ENCODE measurements around the gene MRPL12.
A peak's percentile ranks its signal among the peaks of the same experiment; 100 is the strongest.
"Not testable (repeated sequence)": the region's sequence is repeated elsewhere in the genome, so short reads cannot be mapped to it uniquely, and the experiment has no call there.

The MRPL12 gene

DNA sequence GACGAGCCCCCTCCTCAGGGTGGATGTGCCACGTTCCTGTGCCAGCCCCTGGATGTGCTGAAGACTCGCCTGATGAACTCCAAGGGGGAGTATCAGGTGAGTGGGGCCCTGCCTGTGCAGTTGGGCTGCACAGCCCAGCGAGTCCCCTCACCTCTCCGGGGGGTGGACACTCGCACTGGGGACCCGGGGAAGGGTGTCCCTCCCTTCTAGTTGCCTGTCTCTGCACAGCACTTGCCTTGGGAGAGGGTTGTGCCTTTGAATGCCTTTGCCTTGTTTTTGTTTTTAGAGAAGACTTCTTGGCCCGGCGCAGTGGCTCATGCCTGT, 14.6 kb downstream of the MRPL12 start:
- no peak for DNase-seq

- DNase-seq = no peak
Measured at GRCh38 chr17:81719410-81720266, 16.5 kb downstream of the MRPL12 start.

GRCh38 chr17:81720267-81721071, 17.3 kb downstream of the MRPL12 start:
- no peak for DNase-seq

DNA sequence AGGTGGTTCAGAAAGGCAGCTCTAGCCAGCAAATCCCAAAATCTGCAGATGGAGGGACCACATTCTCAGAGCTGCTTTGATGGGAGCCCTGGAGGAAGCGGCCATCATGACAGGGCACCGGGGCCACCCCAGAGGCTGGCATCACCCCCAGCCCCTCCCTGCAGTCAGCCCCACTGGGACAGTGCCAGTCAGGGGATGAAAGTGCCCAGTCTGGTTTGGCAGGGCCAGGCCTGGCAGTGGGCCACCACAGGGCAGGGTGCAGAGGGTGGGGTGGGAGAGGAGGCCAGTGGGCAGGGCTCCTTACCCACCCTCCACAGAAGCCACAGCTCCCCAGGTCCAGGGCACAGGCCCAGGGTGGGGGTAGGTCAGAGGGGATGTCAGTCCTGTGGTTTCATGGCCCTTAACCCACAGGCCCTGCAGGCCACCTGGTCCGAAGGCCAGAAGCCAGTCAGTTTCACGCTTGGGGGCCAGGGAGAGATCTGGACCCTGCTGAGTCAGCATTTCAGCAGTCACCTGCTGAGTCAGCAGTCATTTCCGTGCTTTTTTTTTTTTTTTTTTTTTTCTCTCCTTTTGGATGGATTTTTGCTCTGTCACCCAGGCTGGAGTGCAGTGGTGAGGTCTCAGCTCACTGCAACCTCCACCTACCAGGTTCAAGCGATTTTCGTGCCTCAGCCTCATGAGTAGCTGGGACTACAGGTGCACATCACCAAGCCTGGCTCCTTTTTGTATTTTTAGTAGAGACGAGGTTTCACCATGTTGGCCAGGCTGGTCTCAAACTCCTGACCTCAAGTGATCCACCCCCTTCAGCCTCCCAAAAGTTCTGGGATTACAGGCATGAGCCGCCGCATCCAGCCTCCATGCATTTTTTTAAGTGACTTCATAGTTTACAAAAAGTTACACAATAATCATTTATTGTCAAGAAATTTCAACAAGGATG, 19.3 kb downstream of the MRPL12 start:
- DNase-seq = no peak

GRCh38 chr17:81723651-81724209, 20.6 kb downstream of the MRPL12 start:
- DNase-seq = no peak

DNA sequence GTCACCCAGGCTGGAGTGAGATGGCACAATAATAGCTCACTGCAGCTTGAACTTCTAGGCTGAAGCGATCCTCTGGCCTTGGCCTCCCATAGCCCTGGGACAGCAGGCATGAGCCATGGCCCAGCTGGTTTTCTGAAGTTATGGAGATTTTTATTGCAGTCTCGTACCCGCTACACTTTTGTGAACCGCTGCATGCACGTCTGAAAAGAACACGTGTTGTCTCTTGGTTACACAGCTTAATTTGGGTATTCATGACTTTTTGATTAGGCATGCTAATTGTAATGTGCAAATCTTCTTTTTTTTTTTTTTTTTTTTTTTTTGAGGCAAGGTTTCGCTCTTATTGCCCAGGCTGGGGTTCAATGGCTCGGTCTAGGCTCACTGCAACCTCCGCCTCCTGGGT, 22.3 kb downstream of the MRPL12 start:
- no peak for DNase-seq

GRCh38 chr17:81726004-81726403, 22.8 kb downstream of the MRPL12 start:
- DNase-seq = no peak

GRCh38 chr17:81727324-81728031, 24.3 kb downstream of the MRPL12 start:
- no peak for DNase-seq

DNA sequence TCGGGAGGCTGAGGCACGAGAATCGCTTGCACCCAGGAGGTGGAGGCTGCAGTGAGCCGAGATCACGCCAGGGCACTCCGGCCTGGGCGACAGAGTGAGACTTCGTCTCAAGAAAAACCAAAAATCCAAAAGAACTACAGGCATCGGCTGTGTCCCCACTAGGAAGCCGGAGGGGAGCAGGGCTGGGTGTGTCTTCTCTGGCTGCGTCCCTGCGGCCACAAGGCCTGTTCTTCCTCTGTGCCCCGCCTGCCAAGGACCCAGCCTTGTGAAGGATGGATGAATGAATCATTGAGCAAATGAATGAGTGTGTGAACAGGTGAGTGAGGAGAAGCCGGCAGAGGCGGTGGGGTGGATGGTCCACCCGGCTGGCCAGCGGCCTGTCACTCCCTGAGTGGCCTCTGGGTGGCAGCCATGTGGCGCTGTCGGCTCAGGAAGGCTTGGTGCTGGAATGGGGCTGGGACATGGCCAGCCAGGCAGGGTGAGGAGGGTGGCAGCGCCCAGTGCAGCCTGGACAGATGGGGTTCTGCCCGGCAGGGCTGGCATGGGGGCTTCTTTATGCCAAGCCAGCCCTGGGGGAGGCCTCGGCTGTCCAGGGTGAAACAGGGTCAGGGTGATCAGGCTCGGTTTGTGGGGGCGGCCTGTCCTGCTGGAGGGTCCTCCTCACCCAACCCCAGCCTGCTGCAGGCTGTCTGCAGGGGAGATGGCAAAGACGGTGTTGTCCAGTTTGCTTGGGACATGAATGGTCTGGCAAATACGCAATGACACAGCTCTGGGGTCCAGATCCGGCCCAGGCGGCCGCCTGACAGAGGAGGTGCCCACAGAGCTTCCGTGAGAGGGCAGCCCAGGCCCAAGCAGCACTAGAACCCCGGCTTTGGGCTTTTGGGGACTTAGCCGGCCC, 30.6 kb downstream of the MRPL12 start:
- peak; percentile 86 for DNase-seq

- no peak for DNase-seq
Measured at GRCh38 chr17:81734405-81735263, 31.5 kb downstream of the MRPL12 start.

DNA sequence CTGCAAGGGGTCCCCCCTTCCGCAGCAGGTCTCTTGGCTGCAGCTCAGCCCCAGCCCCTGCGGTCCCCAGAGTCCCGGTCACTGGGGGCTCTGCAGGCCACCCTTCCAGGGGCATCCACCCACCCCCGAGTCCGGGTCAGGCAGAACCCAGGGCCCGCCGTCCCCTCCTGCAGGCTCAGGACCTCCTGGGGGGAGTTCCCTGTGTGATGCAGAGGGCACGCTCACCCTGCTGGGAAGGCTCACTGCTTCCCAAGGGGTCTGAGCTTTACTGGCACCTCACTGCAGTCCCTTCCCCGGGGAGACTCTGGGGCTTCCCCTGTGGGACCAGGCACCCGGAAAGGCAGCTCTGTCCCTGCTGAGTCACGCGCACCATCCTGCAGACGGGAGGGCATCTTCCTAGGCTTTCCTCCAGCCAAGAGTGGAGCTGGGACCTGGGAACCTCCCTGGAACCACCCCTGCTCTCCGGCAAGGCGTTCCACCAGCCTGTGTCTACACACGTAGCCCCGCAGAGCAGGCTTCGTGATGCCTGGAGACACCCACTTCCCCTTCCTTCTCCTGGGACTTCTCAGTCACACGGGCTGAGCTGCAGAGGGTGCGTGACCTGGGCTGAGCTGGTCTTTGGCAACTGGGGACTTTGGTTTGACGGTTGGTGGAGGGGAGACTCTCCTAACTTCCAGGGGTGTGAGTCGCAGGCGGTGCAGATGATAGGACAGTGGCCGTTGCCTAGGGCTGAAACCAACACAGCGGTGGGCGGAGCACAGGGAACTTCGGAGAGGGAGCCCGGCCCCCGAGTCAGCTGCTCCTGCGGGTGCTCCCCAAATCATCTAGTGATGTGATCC, 32.3 kb downstream of the MRPL12 start:
- no peak for DNase-seq

DNA sequence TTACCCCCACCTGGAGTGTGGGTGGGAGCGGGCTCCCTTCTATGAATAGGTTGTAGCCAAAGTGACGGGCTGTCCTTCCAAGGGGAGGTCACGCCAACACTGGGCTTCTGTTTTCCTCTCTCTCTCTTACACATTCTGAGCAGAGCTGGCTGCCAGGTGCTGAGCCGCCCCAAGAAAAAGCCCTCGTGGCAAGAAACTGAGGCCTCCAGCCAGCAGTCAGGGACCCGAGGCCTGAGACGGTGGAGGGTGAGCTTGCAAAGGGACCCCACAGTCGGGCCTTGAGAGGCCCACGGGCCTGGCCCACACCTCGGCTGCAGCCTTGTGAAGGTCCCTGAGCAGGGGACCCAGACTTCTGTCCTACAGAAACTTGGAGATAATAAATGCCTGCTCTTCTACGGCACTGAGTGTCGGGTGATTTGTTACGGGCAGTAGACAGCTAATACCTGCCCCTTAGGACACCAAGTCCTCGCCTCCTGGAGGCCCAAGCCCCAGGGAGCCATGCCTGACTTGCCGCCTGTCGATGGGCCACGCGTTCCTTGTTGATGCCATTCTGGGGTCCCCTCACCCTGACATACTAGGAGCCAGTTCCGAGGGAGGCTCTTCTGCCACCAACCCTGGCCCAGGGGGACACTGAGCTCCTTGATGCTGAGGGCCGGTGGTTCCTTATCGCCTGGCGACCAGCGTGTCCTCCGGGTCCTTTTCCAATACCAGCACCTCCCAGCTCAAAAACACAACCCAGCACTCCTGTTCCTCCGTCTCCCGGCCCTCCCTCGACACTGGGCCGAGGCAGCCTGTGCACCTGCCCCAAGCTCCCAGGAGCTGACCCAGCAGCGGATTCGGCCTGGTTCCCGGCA, 35.0 kb downstream of the MRPL12 start:
- no peak for DNase-seq

DNA sequence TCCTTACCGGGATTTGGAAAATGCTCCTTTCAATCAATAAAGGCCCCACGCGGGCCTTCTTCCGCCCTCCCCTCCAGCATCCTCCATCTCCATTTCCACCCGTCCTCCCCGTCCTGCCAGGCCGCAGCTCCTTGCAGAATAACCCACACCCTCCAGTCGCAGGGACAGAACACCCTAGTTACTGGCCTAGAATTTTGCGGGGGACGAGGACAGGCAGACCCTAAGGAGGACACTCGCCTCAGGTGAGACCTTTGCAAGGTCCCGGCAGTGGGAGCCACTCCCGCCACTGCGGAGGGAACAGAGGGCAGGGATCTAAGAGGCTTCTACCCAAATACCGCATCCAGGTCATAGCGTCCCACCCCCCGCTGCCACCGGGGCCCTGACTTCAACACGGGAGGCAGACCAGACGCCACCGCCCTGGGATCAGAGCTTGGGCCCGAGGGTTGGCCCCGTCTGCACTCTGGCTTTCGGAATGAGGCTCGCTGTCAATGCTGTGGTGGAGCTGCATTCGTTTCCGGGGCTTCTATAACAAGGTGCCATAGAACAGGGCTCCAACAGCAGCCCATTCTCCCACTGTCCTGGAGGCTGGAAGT, 35.7 kb downstream of the MRPL12 start:
- DNase-seq = no peak

- not testable (repeated sequence) for DNase-seq
Measured at GRCh38 chr17:81739593-81739992, 36.4 kb downstream of the MRPL12 start.

- no peak for DNase-seq
Measured at GRCh38 chr17:81740395-81740961, 37.3 kb downstream of the MRPL12 start.

DNA sequence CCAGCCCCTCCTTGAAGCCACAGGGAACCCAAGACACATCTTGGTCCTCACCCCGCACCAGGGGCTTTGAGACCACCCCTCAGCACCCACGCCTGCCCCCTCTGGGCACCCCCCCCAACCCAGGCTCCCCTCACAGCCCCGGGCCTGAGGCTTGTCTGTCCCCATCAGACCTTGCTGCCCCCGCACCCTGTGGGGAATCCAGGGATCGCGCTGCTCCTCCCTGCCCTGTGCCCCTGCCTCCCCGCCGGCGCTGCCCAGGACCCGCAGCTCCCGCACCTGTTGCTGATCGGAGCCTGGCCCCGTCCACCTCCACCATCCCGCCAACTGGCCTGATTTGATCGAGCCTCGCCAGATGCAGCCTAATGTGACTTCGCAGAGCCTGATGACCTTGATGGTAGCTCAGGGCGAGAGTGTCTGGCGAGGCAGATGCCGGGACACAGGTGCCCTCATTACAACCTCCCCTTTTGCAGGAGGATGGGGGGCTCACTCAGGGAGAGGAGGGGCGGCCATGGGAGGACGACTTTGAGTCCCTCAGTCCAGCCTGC, 38.0 kb downstream of the MRPL12 start:
- DNase-seq = no peak
